HCT116 (cell line): ENCODE measurements around the gene EIF2B4.

Experiments
- ATF3 ChIP-seq: IDR thresholded peaks from 2 replicates; pipeline ENCODE4 v1.6.1; 2012
- CTCF ChIP-seq, 3 experiments: fragments of 200-600 bp in 1 of 3; sonication (generic) in 1 of 3; IDR thresholded peaks in 2 of 3; conservative IDR thresholded peaks in 1 of 3; 2 replicates each; pipeline ENCODE4 v1.5.1; 2012 to 2017; ENCODE audit warnings: low read depth in 2 of 3, low read length in 2 of 3, antibody characterized with exemption in 1 of 3, borderline replicate concordance in 1 of 3, control low read depth in 1 of 3, mild to moderate bottlenecking in 1 of 3, mixed read lengths in 1 of 3, mixed run types in 1 of 3, moderate library complexity in 1 of 3; ENCODE audit not compliant: insufficient read depth in 1 of 3
- ELF1 ChIP-seq: IDR thresholded peaks from 2 replicates; pipeline ENCODE4 v1.6.1; 2012; ENCODE audit warnings: low read depth, borderline replicate concordance
- EZH2 ChIP-seq: fragments of 200-600 bp; sonication (generic); IDR thresholded peaks from 2 replicates; pipeline ENCODE4 v1.6.1; 2017; ENCODE audit warnings: antibody characterized with exemption, mixed run types
- MAX ChIP-seq: IDR thresholded peaks from 2 replicates; pipeline ENCODE4 v1.6.1; 2012
- POLR2A ChIP-seq: IDR thresholded peaks from 2 replicates; pipeline ENCODE4 v1.7.0; 2011; ENCODE audit warnings: borderline replicate concordance; ENCODE audit not compliant: insufficient read depth, insufficient read length; ENCODE audit errors: extremely low read depth
- POLR2AphosphoS5 ChIP-seq: IDR thresholded peaks from 2 replicates; pipeline ENCODE4 v1.6.1; 2011; ENCODE audit warnings: mild to moderate bottlenecking, low read depth, low read length, moderate library complexity
- YY1 ChIP-seq: IDR thresholded peaks from 2 replicates; pipeline ENCODE4 v1.6.1; 2011; ENCODE audit warnings: low read length, low read depth, moderate library complexity, mild to moderate bottlenecking; ENCODE audit not compliant: insufficient replicate concordance; ENCODE audit errors: extremely low read depth
- ZBTB33 ChIP-seq: IDR thresholded peaks from 2 replicates; pipeline ENCODE4 v1.6.1; 2011; ENCODE audit warnings: mild to moderate bottlenecking, low read length, moderate library complexity; ENCODE audit not compliant: insufficient replicate concordance; ENCODE audit errors: extremely low read depth
- ZNF274 ChIP-seq: fragments of 200-500 bp; sonication (Bioruptor generic); IDR thresholded peaks from 2 replicates; pipeline ENCODE4 v1.6.1; 2014; ENCODE audit warnings: mild to moderate bottlenecking, low read depth, low read length, inconsistent platforms

GRCh38 chr2:27324720-27325119, 45.4 kb downstream of the EIF2B4 start:
- TF ChIP-seq MAX (no peak), YY1 (no peak), CTCF (IDR thresholded peaks at IDR 0.05 in 2 of 3, conservative IDR thresholded peaks at IDR 0.05 in 1 of 3; ENCODE audit: borderline replicate concordance in 1 of 3, insufficient read depth in 1 of 3, low read depth in 2 of 3, low read length in 2 of 3) (no peak), POLR2A (no peak), EZH2 (no peak), ZBTB33 (no peak), ZNF274 (no peak), ELF1 (no peak), ATF3 (no peak), POLR2AphosphoS5 (peak; percentile 46)
